ENCODE data around the gene EIPR1.

DNA sequence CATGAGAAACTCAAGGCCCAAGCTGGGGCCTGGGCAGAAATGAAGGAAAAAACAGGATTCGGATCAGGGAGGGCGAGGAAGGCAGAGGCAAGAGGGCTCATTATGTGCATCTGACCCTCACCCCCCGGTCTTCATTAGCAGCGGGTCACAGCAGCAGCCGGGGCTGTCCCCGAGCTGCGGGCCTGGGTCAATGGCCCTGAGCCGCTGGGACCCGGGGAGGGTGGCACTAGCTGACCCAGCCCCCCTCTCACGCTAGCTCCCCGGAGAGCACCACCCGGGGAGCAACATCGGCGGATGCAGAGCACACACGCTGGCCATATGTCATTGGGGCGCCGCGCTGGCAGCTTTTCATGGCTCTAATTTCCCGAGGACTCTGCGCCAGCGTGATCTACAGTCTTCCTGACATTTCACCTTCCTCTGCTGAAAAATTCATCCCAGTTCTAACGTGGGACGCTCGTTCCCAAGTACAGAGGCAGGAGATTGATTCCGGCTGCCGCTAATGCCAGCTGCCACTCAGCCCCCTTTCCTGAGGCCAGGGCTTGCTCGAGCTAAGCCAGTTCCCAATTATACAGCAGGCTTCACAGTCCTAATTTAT is 63.7 kb downstream of the EIPR1 start:
- TF ChIP-seq, protein P1, sequence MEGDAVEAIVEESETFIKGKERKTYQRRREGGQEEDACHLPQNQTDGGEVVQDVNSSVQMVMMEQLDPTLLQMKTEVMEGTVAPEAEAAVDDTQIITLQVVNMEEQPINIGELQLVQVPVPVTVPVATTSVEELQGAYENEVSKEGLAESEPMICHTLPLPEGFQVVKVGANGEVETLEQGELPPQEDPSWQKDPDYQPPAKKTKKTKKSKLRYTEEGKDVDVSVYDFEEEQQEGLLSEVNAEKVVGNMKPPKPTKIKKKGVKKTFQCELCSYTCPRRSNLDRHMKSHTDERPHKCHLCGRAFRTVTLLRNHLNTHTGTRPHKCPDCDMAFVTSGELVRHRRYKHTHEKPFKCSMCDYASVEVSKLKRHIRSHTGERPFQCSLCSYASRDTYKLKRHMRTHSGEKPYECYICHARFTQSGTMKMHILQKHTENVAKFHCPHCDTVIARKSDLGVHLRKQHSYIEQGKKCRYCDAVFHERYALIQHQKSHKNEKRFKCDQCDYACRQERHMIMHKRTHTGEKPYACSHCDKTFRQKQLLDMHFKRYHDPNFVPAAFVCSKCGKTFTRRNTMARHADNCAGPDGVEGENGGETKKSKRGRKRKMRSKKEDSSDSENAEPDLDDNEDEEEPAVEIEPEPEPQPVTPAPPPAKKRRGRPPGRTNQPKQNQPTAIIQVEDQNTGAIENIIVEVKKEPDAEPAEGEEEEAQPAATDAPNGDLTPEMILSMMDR (IDR thresholded peaks at IDR 0.05), result no peak
- no peak for TF ChIP-seq POLR2A (IDR thresholded peaks at IDR 0.05)
